Ovary (tissue), 9 donors: ENCODE measurements around the gene LEKR1. TPM values are rescaled to one million over a fixed set of nuclear protein-coding genes. Genes with fewer than 3 reads are reported as not detected.

Source experiments
- DNase-seq, 5 donors: peaks; one replicate each; pipeline ENCODE4 v3.0.0-alpha.2; 2019 to 2020
- H3K27ac ChIP-seq, 2 donors: fragments of 200-600 bp; one replicate each; pipeline versions ENCODE4 v1.5.1 to v1.8.0; 2019 to 2022
- H3K27me3 ChIP-seq: fragments of 200-600 bp; one replicate; pipeline ENCODE4 v1.8.0; 2022
- H3K36me3 ChIP-seq: fragments of 200-600 bp; sonication (generic); one replicate; pipeline ENCODE4 v1.5.1; 2019
- H3K4me1 ChIP-seq: one replicate; pipeline ENCODE4 v1.8.1; 2013; ENCODE audit warnings: mild to moderate bottlenecking, moderate library complexity; ENCODE audit not compliant: insufficient read depth
- H3K4me3 ChIP-seq: fragments of 200-600 bp; sonication (generic); one replicate; pipeline ENCODE4 v1.5.1; 2017
- H3K9me3 ChIP-seq, 2 donors: fragments of 200-600 bp in 1 of 2; sonication (generic) in 1 of 2; one replicate each; pipeline versions ENCODE4 v1.5.1 to v1.8.1; 2013 to 2019; ENCODE audit warnings: mild to moderate bottlenecking in 1 of 2, moderate library complexity in 1 of 2
- EP300 ChIP-seq: sonication (generic); formaldehyde crosslinking; IDR thresholded peaks from one replicate; pipeline ENCODE4 v1.6.1; 2017; ENCODE audit warnings: antibody characterized with exemption
- POLR2A ChIP-seq: fragments of 450-650 bp; IDR thresholded peaks from one replicate; pipeline ENCODE4 v1.6.1; 2017; ENCODE audit warnings: antibody characterized with exemption, mild to moderate bottlenecking, moderate library complexity
- WGBS, 3 donors: extraction: QIAGEN DNeasy Blood & Tissue Kit in 1 of 3; methylation state at CpG; one replicate each; pipeline versions ENCODE4 v1.1.5 to v1.1.7; 2013 to 2017; 5-methylcytosine and 5-hydroxymethylcytosine counted together
- intact Hi-C, 4 donors: fragments of 100-400 bp; cut with DNase I; formaldehyde crosslinking; loops; one replicate each; pipeline versions ENCODE4 v1.11.0 to v1.15.1; 2022 to 2023
- polyA plus RNA-seq, 2 donors: library from polyadenylated mRNA; stranded (reverse); fragments of 200-250 nt in 1 of 2; fragments of 350-450 nt in 1 of 2; fragmentation: Illumina TruSeq in 1 of 2; extraction: RNeasy Lipid Tissue Mini Kit (QIAGEN cat#74804) in 1 of 2; gene quantifications; one replicate each; pipeline ENCODE4 v1.2.3, GENCODE V29; 2013 to 2014
- total RNA-seq, 7 donors: library from RNA; depleted of rRNA in 2 of 7; stranded (reverse); fragments of >200 nt in 2 of 7; fragmentation: NEBNext Ultra II Directional in 3 of 7; extraction: Animal tissue kit (Norgen Biotek cat#: 25700) in 3 of 7; gene quantifications; one replicate each; pipeline versions ENCODE4 v1.1.0 to v1.2.4, GENCODE V29; 2016 to 2023
- TF ChIP-seq, protein P1 (sequence below), 3 donors: fragments of 450-650 bp in 2 of 3; fragments of 200-600 bp in 1 of 3; IDR thresholded peaks; one replicate each; pipeline versions ENCODE4 v1.5.1 to v1.8.0; 2016 to 2022; ENCODE audit warnings: antibody characterized with exemption in 3 of 3, mild to moderate bottlenecking in 1 of 3
- donor health status: DM: no; HTN: no; CAD: no; lungs with moderate emphysema.
- donor health status: DM: no; HTN: no; CAD: no.
- donor health status: Bipolar disorder and iron deficiency.
- donor health status: DM: yes; HTN: yes; CAD: no.
- donor health status: DM: no; HTN: no; CAD: no.
- donor health status: DM: yes; HTN: yes; CAD: no.

The LEKR1 gene
- total and polyA plus RNA-seq, 9 donors, result 0.38 to 7.8 (median 2.4) TPM

DNA sequence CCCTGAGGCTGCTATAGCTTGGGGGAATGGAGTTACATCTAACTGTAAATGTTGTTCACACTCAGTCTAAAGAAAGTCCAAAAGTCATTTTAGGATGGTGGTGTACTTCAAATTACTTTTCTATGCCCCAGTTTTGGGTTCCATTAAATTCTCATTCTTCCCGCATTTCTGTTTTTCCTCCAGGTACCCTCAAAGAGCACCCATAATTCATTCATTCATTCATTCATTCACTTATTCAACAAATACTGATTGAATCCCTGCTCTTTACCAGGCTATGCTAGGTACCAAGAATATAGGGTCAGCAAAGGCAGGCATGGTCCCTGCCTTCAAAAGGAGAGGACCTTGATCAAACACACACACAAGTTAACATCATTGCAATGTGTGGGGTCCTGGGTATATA lies 257.7 kb downstream of the LEKR1 start:
- peaks cover 3% of the 10 kb centered on the region for H3K4me1 ChIP-seq
- no peak overlapping the region for H3K27ac ChIP-seq
- TF ChIP-seq, protein P1, sequence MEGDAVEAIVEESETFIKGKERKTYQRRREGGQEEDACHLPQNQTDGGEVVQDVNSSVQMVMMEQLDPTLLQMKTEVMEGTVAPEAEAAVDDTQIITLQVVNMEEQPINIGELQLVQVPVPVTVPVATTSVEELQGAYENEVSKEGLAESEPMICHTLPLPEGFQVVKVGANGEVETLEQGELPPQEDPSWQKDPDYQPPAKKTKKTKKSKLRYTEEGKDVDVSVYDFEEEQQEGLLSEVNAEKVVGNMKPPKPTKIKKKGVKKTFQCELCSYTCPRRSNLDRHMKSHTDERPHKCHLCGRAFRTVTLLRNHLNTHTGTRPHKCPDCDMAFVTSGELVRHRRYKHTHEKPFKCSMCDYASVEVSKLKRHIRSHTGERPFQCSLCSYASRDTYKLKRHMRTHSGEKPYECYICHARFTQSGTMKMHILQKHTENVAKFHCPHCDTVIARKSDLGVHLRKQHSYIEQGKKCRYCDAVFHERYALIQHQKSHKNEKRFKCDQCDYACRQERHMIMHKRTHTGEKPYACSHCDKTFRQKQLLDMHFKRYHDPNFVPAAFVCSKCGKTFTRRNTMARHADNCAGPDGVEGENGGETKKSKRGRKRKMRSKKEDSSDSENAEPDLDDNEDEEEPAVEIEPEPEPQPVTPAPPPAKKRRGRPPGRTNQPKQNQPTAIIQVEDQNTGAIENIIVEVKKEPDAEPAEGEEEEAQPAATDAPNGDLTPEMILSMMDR (IDR thresholded peaks at IDR 0.05), result no peak
- TF ChIP-seq POLR2A, result no peak
- TF ChIP-seq EP300, result no peak
- H3K36me3 ChIP-seq, result no peaks in the 10 kb centered on the region
- intact Hi-C loops, result loop anchor here (5.0 to 10.0 kb wide), 10 partner anchors 48 to 932 kb away; partner anchors contain the start of genes TIPARP (in 2 of the 4), LEKR1 (in 1 of the 4) and SSR3 (in 1 of the 4)
- no peaks in the 10 kb centered on the region for H3K27me3 ChIP-seq
- no peak overlapping the region for H3K4me3 ChIP-seq
- WGBS, 3 donors, result 97 to 98% (median 98%) methylated on average over 1 of the region's 1 CpG
- DNase-seq, result no peak
- H3K9me3 ChIP-seq, result no peaks in the 10 kb centered on the region

DNA sequence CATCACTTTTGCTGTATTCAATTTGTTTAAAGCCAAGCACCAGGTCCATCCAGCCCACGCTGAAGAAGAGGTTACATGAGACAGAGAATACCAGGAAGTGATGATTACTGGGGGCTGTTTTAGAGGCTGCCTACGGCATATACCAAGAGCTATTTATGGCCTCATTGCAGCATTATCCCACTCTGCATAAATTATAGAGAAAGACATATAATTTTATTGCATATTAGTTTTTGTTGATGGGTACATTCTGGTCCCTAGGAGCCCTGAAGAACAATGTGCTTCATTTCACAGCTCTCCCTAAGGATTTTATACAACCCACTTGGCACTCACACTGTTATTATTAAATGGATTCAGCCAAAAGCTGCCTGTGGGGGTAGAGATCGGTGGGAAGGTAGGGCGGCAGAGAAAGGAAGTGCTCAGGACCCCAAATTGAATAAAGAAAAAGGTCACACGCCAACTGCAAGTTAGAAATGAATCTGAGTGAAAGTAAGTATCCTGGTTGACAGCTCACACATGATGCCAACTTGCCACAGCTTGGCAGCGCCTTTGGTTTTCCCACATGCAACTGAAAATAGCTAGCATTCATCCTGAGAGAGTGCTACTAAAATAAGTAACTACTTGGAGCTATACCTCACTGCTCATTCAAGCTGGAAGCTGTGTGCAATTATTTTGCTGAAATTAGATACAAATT lies 260.1 kb downstream of the LEKR1 start:
- Histone ChIP-seq H3K36me3 (no peaks in the 10 kb centered on the region), H3K9me3 (no peaks in the 10 kb centered on the region), H3K4me1 (peaks cover 7% of the 10 kb centered on the region), H3K4me3 (no peak overlapping the region), H3K27ac (peak overlapping the region in 1 of 2 donors; percentile 97), H3K27me3 (no peaks in the 10 kb centered on the region)
- TF ChIP-seq POLR2A (no peak), EP300 (no peak)
- TF ChIP-seq, protein P1 (IDR thresholded peaks at IDR 0.05), result no peak
- 71 to 76% (median 72%) methylated on average over 6 of the region's 6 CpGs for WGBS, 3 donors
- no peak for DNase-seq
- intact Hi-C loops, result loop anchor here (5.0 to 10.0 kb wide), 7 partner anchors 46 to 931 kb away; partner anchors contain the start of genes LEKR1 (in 2 of the 4), SSR3 (in 1 of the 4) and TIPARP (in 1 of the 4)

- Histone ChIP-seq H3K36me3 (no peaks in the 10 kb centered on the region), H3K27ac (peak overlapping the region in 1 of 2 donors; percentile 97), H3K4me3 (no peak overlapping the region), H3K9me3 (no peaks in the 10 kb centered on the region), H3K4me1 (peaks cover 7% of the 10 kb centered on the region), H3K27me3 (no peaks in the 10 kb centered on the region)
- no peak for DNase-seq
- intact Hi-C loops, result loop anchor here (5.0 to 10.0 kb wide), 7 partner anchors 46 to 932 kb away; partner anchors contain the start of genes LEKR1 (in 2 of the 4), SSR3 (in 1 of the 4) and TIPARP (in 1 of the 4)
- TF ChIP-seq EP300 (no peak), POLR2A (no peak)
- TF ChIP-seq, protein P1 (IDR thresholded peaks at IDR 0.05), result no peak
- 59 to 73% (median 73%) methylated on average over 3 of the region's 3 CpGs for WGBS, 3 donors
These were observed 260.6 kb downstream of the LEKR1 start for GRCh38 chr3:157086775-157087174.

DNA sequence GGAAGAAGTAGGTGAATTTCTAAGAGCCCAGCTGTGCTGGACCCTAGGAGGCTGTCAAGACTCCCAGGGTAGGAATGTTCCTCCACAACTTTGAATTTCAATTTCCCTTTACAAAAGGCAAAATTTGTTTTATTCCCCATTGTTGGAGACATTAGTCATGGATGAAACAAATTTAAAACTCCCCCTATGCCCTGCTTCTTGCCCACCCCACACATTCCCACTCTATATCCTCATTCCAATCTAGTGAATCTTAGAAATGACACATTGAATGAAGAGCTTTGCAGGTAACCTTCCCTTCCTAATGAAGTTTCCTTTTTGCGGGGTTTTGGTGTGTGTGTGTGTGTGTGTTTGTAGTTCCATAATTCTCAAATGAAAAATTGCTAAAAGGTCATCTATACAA lies 261.2 kb downstream of the LEKR1 start:
- no peak for DNase-seq
- 45 to 63% (median 52%) methylated on average over 1 of the region's 1 CpG for WGBS, 3 donors
- H3K9me3 ChIP-seq, result no peaks in the 10 kb centered on the region
- peak overlapping the region in 1 of 2 donors; percentile 97 for H3K27ac ChIP-seq
- no peaks in the 10 kb centered on the region for H3K27me3 ChIP-seq
- H3K4me1 ChIP-seq, result peaks cover 6% of the 10 kb centered on the region
- TF ChIP-seq, protein P1 (IDR thresholded peaks at IDR 0.05), result no peak
- TF ChIP-seq EP300 (no peak), POLR2A (no peak)
- intact Hi-C loops, result loop anchor here (5.0 to 10.0 kb wide), 7 partner anchors 45 to 933 kb away; partner anchors contain the start of genes LEKR1 (in 2 of the 4), SSR3 (in 1 of the 4) and TIPARP (in 1 of the 4)
- H3K4me3 ChIP-seq, result no peak overlapping the region
- no peaks in the 10 kb centered on the region for H3K36me3 ChIP-seq
